C4-2B (cell line): ENCODE results near the gene OXNAD1.

ENCODE experiments used
- H3K27ac ChIP-seq: fragments of 450-650 bp; 2 replicates; pipeline ENCODE4 v1.5.1; 2017
- CTCF ChIP-seq: fragments of 450-650 bp; conservative IDR thresholded peaks from 2 replicates; pipeline ENCODE4 v1.5.1; 2017; ENCODE audit warnings: mild to moderate bottlenecking
- ZFX ChIP-seq: fragments of 450-650 bp; IDR thresholded peaks from 2 replicates; pipeline ENCODE4 v1.6.1; 2017

Gene OXNAD1

GRCh38 chr3:16337856-16338540 is 73.0 kb downstream of the OXNAD1 start:
- no peak overlapping the region for H3K27ac ChIP-seq

GRCh38 chr3:16338999-16339398 is 74.0 kb downstream of the OXNAD1 start:
- TF ChIP-seq ZFX (no peak), CTCF (no peak)
- H3K27ac ChIP-seq = no peak overlapping the region

More at GRCh38 chr3:16337856-16338540, 73.0 kb downstream of the OXNAD1 start:
- TF ChIP-seq CTCF = no peak
- TF ChIP-seq ZFX = no peak

- TF ChIP-seq CTCF (no peak), ZFX (no peak)
- no peak overlapping the region for H3K27ac ChIP-seq
These were observed 78.1 kb downstream of the OXNAD1 start for GRCh38 chr3:16343101-16343500.

GRCh38 chr3:16346413-16347081 is 81.5 kb downstream of the OXNAD1 start:
- no peak overlapping the region for H3K27ac ChIP-seq
- TF ChIP-seq CTCF = no peak
- TF ChIP-seq ZFX = no peak

GRCh38 chr3:16347548-16347947 is 82.5 kb downstream of the OXNAD1 start:
- TF ChIP-seq ZFX = no peak
- no peak for TF ChIP-seq CTCF
- H3K27ac ChIP-seq = no peak overlapping the region

- no peak overlapping the region for H3K27ac ChIP-seq
- TF ChIP-seq ZFX (no peak), CTCF (no peak)
These were observed 85.1 kb downstream of the OXNAD1 start for GRCh38 chr3:16349986-16350596.
